HL-60 (cell line): ENCODE results near the gene DMAP1.

Experiments
- DNase-seq, 2 experiments: peaks; one replicate each; pipeline ENCODE4 v3.0.0-alpha.2; 2010 to 2020; ENCODE audit warnings: low read depth in 1 of 2, low spot score in 1 of 2
- H3K27ac ChIP-seq: fragments of 250-450 bp; sonication (Bioruptor Pico); replicated peaks from 2 replicates; pipeline ENCODE4 v1.5.1; 2020; ENCODE audit warnings: mild to moderate bottlenecking, moderate library complexity
- H3K27me3 ChIP-seq: fragments of 250-450 bp; sonication (Bioruptor Pico); 2 replicates; pipeline ENCODE4 v1.5.1; 2021; ENCODE audit warnings: mild to moderate bottlenecking, moderate library complexity; ENCODE audit not compliant: insufficient read depth, poor library complexity, severe bottlenecking
- H3K4me3 ChIP-seq: replicated peaks from 2 replicates; pipeline ENCODE4 v1.5.1; 2011; ENCODE audit warnings: mild to moderate bottlenecking, control low read depth, low read length; ENCODE audit not compliant: insufficient read depth
- CTCF ChIP-seq: IDR thresholded peaks from one replicate; pipeline ENCODE4 v1.5.1; 2011; ENCODE audit warnings: low read length, control low read depth, inconsistent platforms; ENCODE audit not compliant: insufficient read depth
- GABPA ChIP-seq: IDR thresholded peaks from 2 replicates; pipeline ENCODE4 v1.6.1; 2012; ENCODE audit warnings: low read depth
- POLR2AphosphoS5 ChIP-seq: IDR thresholded peaks from 2 replicates; pipeline ENCODE4 v1.6.1; 2012; ENCODE audit warnings: low read depth
- REST ChIP-seq: IDR thresholded peaks from 2 replicates; pipeline ENCODE4 v1.6.1; 2012; ENCODE audit warnings: low read depth; ENCODE audit not compliant: insufficient replicate concordance
- SPI1 ChIP-seq: IDR thresholded peaks from 2 replicates; pipeline ENCODE4 v1.6.1; 2012; ENCODE audit warnings: low read depth, mild to moderate bottlenecking, borderline replicate concordance

The DMAP1 gene

GRCh38 chr1:44225761-44226160, 12.5 kb downstream of the DMAP1 start:
- Histone ChIP-seq H3K27me3 (no peaks in the 10 kb centered on the region), H3K27ac (no peak overlapping the region), H3K4me3 (no peak overlapping the region)
- no peak for DNase-seq
- TF ChIP-seq REST (no peak), POLR2AphosphoS5 (no peak), CTCF (no peak), GABPA (no peak), SPI1 (no peak)

GRCh38 chr1:44227211-44227610, 13.9 kb downstream of the DMAP1 start:
- no peak for TF ChIP-seq CTCF
- peak; percentile 28 to 60 for DNase-seq
- Histone ChIP-seq H3K27me3 (no peaks in the 10 kb centered on the region), H3K4me3 (no peak overlapping the region), H3K27ac (0 out of 2 replicates have a peak overlapping the region, but pooled peaks have one; percentile 24)

- H3K27me3 ChIP-seq: no peaks in the 10 kb centered on the region
- TF ChIP-seq SPI1 (no peak), POLR2AphosphoS5 (no peak), REST (no peak), GABPA (no peak), CTCF (no peak)
- no peak overlapping the region for H3K27ac ChIP-seq
- DNase-seq: no peak
- no peak overlapping the region for H3K4me3 ChIP-seq
Observed at GRCh38 chr1:44228218-44228617, 14.9 kb downstream of the DMAP1 start.

DNA sequence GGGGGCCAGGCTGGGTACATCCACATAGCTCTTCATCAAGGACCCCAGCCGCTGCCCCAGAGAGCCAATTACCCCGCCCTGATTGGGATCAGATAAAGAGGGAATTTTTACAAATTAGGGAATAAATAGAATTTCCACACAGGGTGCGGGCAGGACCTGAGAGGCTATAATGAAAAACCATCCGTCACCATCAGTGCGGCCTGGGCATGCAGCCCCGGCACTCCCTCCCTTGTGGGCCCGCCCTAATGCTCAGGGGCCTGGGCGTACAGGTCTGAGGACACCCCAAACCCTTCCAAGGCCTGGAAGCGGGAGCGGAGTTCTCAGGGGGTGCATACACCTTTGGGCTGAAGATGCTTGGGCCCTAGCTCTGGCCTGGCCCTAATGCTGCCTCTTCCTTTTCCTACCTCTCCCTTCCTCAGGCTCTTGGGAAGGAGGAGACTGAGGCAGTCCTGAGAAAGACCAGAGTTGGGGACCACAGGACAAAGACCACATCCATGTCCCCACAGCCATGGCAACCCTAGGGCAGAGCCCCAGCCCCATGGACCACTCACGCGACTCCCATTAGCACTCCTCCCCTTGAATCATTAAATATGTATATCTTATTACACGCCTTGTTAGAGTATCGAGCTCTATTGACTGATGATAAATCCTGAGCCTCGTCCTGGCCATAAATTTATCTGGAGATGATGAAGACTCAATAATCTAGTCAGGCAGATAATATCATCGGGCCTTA, 16.3 kb downstream of the DMAP1 start:
- no peak for DNase-seq
- Histone ChIP-seq H3K4me3 (no peak overlapping the region), H3K27me3 (no peaks in the 10 kb centered on the region), H3K27ac (no peak overlapping the region)
- TF ChIP-seq GABPA (no peak), CTCF (no peak), REST (no peak), SPI1 (no peak), POLR2AphosphoS5 (no peak)
